Stimulated activated CD4-positive, alpha-beta T cell treated with anti-CD3 and anti-CD28 coated beads, TNF-alpha, amount 100 ng/mL, for 1 hour (primary cell): ENCODE data around the gene AQP2.

Source experiments
- DNase-seq, 3 donors: peaks; one replicate each; pipeline ENCODE4 v3.0.0-alpha.2; 2020; ENCODE audit warnings: low read depth in 3 of 3, low spot score in 1 of 3

The AQP2 gene

GRCh38 chr12:49920241-49920914, 30.2 kb upstream of the AQP2 start:
- DNase-seq: no peak

DNA sequence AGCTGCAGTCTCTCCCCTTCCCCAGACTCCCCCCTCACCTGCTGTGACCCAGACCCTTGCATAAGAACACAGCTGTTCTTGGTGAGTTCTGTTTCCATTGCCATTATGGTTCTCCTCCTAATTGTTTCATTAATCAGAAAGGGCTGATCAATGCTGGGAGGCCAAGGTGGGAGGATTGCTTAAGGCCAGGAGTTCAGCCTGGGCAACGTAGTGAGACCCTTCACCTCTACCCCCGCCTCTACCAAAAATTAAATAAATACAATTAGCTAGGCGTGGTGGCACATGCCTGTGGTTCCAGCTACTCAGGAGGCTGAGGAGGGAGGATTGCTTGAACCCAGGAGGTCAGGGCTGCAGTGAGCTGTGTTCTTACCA, 29.6 kb upstream of the AQP2 start:
- no peak for DNase-seq

DNA sequence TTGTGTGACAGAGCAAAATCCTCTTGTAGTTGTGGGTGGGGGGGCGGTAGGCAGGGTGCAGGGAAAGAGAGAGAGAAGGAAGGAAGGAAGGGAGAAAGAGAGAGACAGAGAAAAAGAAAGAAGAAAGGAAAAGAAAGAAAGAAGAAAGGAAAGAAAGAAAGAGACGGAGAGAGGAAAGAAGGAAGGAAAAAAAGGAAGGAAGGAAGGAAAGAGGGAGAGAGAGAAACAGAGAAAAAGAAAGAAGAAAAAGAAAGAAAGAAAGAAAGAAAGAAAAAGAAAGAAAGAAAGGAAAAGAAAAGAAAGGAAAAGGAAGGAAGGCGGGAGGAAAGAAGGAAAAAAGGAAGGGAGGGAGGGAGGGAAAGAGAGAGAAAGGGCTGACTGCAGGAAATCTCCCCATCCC, 29.2 kb upstream of the AQP2 start:
- no peak for DNase-seq

- DNase-seq: no peak
Measured at GRCh38 chr12:49921936-49922335, 28.6 kb upstream of the AQP2 start.

DNA sequence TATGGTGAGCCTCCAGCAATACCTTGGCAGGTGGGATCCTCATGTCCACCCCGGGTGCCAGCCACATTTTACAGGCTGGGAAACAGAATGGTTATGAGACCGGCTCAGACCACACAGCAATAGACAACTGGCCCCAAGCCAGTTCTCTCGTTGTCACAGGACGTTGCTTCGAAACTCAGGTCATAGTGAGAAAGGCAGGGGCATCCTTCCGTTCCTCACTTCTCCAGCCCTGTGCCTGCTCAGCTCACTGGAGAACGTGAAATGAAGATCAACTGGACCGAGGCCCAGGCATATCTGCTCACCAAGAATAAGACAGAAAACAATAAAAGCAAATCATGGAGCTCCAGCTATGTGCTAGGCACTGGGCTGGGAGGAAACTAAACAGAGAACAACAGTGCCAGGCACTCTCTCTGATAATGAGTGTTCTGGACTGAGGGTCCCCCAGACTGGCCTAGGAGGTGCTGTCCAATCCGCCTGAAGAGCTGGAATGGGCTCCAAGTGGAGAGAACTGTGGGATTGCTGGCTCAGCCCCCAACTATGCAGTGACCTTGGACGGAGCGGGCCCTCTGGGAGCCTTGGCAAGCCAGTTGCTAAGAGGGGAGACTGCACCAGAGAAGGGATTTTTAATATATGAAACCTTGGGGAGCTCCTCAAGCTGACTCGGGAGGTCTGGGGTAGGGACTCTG, 28.0 kb upstream of the AQP2 start:
- no peak for DNase-seq

DNA sequence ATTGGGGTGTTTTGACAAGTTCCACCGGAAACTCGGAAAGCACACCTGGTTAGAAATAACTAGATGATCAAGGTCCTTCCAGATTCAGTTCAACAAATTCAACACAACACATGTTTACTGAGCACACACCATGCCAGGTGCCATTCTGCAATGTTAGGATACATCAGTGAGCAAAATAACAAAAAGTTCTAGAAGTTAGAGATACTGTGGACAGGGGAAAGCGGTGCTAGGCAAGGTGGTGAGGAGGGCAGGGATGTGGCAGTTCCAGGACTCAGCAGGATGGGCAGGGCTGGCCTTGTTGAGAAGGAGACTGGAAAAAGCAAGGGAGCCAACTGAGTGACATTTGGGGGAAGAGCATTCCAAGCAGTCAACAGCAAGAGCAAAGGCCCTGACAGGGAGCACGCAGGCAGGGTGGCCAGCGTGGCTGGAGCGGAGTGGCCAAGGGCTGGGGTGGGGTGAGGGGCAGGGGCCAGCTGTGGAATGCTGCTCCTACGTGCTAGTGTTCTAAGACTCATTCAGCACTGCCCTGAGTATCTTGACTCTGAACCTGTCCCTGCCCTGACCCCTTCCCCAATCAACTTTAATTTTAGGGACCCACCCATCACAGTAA, 27.4 kb upstream of the AQP2 start:
- DNase-seq: no peak

DNA sequence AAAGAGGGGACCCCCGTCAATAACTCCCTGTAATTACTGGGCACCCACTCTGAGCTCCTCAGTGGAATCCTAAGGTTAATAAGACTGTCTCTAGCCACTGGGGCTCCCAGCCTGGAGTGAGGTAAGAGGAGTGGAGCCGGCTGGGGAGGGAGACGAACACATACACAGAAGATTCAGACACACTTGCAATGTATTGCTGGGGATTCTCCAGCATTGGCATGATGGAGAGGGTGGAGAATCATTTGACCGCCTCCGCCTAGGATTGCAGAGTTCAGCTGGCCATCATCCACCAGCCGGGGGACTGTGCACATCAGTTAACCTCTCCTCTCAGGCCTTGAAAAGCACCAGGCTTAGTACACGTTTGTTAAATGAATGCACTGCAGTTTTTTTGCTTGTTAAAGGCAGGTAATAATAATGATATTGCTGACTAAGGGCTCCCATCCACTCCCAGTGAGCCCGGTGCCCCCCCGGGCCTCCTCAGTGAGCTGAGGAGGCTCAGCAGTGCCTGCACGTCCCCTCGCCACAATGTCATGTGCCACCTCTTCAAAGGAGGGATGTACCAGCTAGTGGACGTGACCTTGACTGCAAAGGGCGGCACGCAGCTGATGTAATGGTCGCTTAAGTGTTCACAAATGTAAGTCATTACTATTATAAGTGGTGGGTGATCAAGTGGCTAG, 26.5 kb upstream of the AQP2 start:
- DNase-seq: no peak

GRCh38 chr12:49924628-49925246, 25.8 kb upstream of the AQP2 start:
- no peak for DNase-seq

DNA sequence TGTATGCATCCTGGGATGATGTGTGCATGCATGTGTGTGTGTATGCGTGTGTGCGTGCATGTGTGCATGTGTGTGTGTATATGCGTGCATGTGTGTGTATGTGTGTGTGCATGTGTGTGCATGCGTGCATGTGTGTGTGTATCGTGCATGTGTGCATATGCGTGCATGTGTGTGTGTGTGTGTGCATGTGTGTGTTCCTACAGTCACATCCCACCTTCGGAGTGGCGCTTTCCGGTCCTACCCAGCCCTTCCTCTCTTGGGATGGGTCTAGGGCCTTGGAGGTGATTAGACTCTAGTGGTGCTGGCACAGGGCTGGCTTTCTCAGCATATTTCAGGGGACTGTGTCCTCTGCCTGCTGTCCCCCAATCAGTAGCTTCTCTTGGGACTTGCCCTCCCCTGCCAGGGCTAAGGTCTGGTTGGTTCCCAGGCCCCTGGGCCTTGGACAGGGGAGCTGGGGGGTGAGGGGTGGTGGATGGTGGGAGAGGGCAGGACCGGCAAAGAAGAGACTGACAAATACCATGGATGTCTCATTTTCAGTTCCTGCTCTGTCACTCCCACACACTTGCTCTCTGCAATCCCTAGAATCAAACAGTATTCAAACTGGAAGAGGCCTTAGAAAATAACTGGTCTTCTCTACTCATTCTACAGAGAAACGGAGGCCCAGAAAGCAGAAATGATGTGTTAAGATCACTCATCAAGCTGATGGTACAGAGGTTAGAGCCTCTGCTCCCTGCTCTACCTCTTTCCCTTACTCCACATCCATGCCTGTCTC, 24.9 kb upstream of the AQP2 start:
- no peak for DNase-seq

GRCh38 chr12:49928471-49928870, 22.1 kb upstream of the AQP2 start:
- no peak for DNase-seq

DNA sequence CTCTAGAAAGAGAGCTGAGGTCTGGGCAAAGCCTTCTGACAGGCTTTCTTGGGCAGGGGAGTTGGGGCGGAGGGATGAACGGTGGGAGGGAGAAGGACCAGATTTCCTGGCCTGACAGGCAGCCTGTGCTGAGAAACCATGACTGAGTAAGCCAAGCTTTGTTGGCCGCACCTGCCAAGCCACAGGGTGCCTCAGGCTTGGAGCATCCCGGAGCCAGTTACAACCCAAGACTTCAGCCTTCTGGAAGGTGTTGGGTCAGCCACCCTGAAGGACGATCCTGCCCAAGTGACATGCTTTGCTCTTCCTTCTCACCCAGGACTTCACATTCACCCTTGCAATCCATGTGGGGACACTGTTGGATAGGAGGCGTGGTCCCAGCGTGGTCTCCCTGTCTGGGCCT, 21.0 kb upstream of the AQP2 start:
- DNase-seq: no peak

DNA sequence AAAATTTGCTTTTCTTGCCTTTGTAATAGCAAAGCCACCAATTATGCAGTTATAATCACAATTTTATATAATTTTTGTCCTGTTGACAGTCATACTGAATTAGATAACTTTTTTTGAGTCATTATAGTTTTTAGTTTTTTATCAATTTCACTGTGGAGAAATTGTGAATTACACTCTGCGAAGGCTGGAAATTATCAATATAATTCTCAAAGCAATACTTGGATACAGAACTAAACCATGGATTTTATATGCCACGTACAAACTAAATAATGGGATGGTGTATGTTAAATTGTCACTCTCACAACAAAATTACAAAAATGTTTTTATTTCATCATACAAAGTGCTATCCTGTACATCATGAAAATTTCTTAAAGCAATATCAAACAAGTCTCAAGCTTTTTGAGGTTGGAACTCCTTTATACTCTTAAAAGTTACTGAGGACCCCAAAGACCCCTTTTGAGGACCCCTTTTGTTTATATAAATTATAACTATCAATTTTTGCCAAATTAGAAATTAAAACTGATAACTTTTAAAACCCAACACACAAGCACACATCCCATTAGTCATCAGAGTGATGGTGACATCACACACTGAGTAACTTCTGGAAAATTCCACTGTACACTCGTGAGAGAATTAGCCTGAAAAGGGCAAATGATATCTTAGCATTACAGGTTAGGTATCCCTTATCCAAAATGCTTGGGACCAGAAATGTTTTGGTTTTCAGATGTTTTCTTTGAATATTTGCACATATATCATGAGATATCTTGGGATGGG, 19.8 kb upstream of the AQP2 start:
- no peak for DNase-seq

- DNase-seq: no peak
Measured at GRCh38 chr12:49932023-49932422, 18.5 kb upstream of the AQP2 start.

GRCh38 chr12:49932533-49933130, 17.9 kb upstream of the AQP2 start:
- DNase-seq: no peak

DNA sequence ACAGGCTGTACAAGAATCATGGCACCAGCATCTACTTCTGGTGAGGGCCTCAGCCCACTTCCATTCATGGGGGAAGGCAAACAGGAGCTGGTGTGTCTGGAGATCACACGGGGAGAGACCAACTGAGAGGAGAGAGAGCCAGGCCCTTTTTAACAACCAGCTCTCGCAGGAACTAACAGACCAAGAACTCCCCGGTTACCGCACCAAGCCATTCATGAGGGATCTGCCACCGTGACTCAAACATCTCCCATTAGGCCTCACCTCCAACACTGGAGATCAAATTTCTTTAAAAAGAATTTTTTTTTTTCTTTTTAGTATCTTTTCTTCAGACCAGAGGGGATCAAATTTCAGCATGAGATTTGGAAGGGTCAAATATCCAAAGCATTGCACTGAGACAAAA, 16.7 kb upstream of the AQP2 start:
- no peak for DNase-seq

GRCh38 chr12:49934505-49934904, 16.0 kb upstream of the AQP2 start:
- no peak for DNase-seq

DNA sequence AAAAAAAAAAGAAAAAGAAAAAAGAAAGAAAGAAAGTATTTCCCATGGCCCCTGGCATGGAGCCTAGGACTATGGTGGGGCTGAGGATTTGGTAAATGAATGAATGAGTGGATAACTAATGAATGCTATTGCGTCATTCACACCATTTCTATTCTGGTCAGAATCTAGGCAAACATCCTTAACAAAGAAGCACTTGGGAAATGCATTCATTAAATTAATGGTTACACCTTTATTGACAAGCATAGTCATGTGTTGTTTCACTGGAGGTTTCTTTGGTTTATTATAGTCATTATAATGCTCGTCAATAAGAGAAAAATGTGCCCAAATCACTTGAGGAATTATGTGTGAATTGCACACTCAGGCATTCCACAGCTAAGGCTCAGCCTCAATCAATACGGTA, 13.6 kb upstream of the AQP2 start:
- DNase-seq: no peak

DNA sequence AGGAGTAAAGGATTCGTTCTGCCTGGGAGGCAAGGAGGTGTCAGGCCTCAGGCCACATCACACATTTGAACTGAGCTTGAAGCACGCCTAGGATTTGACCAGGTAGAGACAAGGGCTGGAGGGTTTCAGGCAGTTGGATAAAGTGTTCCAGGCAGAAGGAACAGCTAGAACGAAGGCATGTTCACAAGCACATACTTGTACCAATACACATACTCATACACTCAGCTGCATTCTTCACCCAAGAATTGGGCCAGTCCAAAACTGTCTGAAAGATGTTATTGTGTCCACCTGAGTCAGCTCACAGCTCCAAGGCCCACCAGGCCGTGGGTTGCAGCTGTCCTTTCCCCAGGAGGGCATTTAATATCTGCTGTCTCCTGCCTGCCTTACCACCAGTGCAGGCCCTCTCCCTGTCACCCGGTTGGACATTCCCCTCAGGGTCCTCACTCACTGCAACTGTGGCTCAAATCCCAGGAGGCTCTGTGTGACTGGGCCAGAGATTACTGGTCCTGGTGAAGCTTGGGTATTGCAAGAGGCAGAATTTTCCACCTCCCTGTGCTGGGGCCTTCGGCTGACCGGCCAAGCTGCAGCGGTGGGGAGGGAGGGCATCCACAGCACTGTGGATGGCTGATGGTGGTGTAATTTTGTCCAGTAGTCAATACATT, 12.8 kb upstream of the AQP2 start:
- no peak for DNase-seq

DNA sequence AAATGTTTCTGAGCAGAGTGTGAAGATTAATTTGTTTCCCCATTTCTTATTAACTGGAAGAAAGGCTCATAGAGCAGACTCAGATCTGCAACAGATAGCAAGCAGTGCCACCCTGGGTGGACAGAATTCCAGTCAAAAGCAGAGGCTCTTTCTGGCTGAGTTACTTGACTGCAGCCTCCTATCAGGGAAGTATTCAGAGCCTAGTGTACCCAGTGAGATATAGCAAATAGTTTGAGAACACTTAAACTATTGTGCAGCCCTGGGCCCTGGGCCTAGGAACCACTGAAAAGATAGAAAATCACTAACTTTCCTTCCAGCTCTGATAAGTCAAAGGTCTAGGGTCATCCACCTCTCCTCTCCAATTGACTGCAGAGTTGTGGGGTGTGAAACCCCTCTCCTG, 11.2 kb upstream of the AQP2 start:
- no peak for DNase-seq
